Muscle of back (tissue), 11 donors: ENCODE data around the gene CRTAC1. TPM values are rescaled to one million over a fixed set of nuclear protein-coding genes. Genes with fewer than 3 reads are reported as not detected.
"Not testable (repeated sequence)": the region's sequence is repeated elsewhere in the genome, so short reads cannot be mapped to it uniquely, and the experiment has no call there.

ENCODE experiments used
- DNase-seq, 3 donors: peaks; one replicate each; pipeline versions ENCODE4 v3.0.0 to v3.0.0-alpha.2; 2013
- polyA plus RNA-seq, 10 donors: library from polyadenylated mRNA; unstranded; fragments of 120-200 nt; gene quantifications; one replicate each; pipeline ENCODE4 v1.2.1, GENCODE V29; 2013; ENCODE audit not compliant: insufficient read length in 10 of 10

Gene CRTAC1
- polyA plus RNA-seq, 10 donors: 0.37 to 1.3 (median 0.80) TPM

- DNase-seq: no peak
Measured at GRCh38 chr10:97870990-97871389, 159.4 kb downstream of the CRTAC1 start.

GRCh38 chr10:97869091-97870042 lies 161.1 kb downstream of the CRTAC1 start:
- peak; percentile 55 to 72 (median 58) for DNase-seq

GRCh38 chr10:97868134-97868685 lies 162.2 kb downstream of the CRTAC1 start:
- no peak for DNase-seq

- DNase-seq: no peak
Measured at GRCh38 chr10:97867220-97867800, 163.1 kb downstream of the CRTAC1 start.

- DNase-seq: no peak
Measured at GRCh38 chr10:97866524-97867219, 163.7 kb downstream of the CRTAC1 start.

GRCh38 chr10:97865488-97865887 lies 164.9 kb downstream of the CRTAC1 start:
- DNase-seq: no peak

- DNase-seq: no peak
Measured at GRCh38 chr10:97863808-97864207, 166.6 kb downstream of the CRTAC1 start.

GRCh38 chr10:97861924-97862323 lies 168.5 kb downstream of the CRTAC1 start:
- no peak for DNase-seq

GRCh38 chr10:97861097-97861750 lies 169.2 kb downstream of the CRTAC1 start:
- no peak for DNase-seq

GRCh38 chr10:97858001-97858439 lies 172.4 kb downstream of the CRTAC1 start:
- DNase-seq: no peak

GRCh38 chr10:97854743-97855142 lies 175.7 kb downstream of the CRTAC1 start:
- no peak for DNase-seq

GRCh38 chr10:97852840-97853405 lies 177.5 kb downstream of the CRTAC1 start:
- DNase-seq: no peak

GRCh38 chr10:97852277-97852676 lies 178.1 kb downstream of the CRTAC1 start:
- DNase-seq: no peak

GRCh38 chr10:97851341-97852001 lies 178.9 kb downstream of the CRTAC1 start:
- no peak for DNase-seq

GRCh38 chr10:97850446-97850845 lies 180.0 kb downstream of the CRTAC1 start:
- DNase-seq: no peak

GRCh38 chr10:97849687-97850402 lies 180.6 kb downstream of the CRTAC1 start, which contains the start of gene GOLGA7B:
GOLGA7B (plus strand) TSS chr10:97849843; CDS start chr10:97850304, 461 bp downstream.
- peak; percentile 28 to 68 (median 54) for DNase-seq

- no peak for DNase-seq
Measured at GRCh38 chr10:97849103-97849686, 181.2 kb downstream of the CRTAC1 start.

GRCh38 chr10:97844678-97845077 lies 185.7 kb downstream of the CRTAC1 start:
- no peak for DNase-seq

GRCh38 chr10:97843972-97844371 lies 186.4 kb downstream of the CRTAC1 start:
- not testable (repeated sequence) for DNase-seq
